HG03342 (cell line): ENCODE data around the gene B3GNT5.
A peak's percentile ranks its signal among the peaks of the same experiment; 100 is the strongest.

Experiments used
- ATAC-seq: cut with Tn5 transposase; IDR thresholded peaks from one replicate; pipeline ENCODE4 v1.9.1; 2021; ENCODE audit warnings: mild to moderate bottlenecking, moderate library complexity; ENCODE audit not compliant: unreplicated experiment

B3GNT5 gene

GRCh38 chr3:183287301-183287971 lies 34.4 kb downstream of the B3GNT5 start:
- no peak for ATAC-seq

GRCh38 chr3:183288117-183288516 lies 35.1 kb downstream of the B3GNT5 start:
- no peak for ATAC-seq

GRCh38 chr3:183290216-183290615 lies 37.2 kb downstream of the B3GNT5 start:
- no peak for ATAC-seq

- ATAC-seq = no peak
Measured at GRCh38 chr3:183291497-183292031, 38.5 kb downstream of the B3GNT5 start.

GRCh38 chr3:183293966-183294365 lies 40.9 kb downstream of the B3GNT5 start:
- ATAC-seq = no peak

GRCh38 chr3:183295211-183295610 lies 42.2 kb downstream of the B3GNT5 start:
- no peak for ATAC-seq

- ATAC-seq = no peak
Measured at GRCh38 chr3:183296944-183297343, 43.9 kb downstream of the B3GNT5 start.

GRCh38 chr3:183298701-183299153 lies 45.7 kb downstream of the B3GNT5 start:
- no peak for ATAC-seq

GRCh38 chr3:183299976-183300375 lies 46.9 kb downstream of the B3GNT5 start:
- no peak for ATAC-seq

GRCh38 chr3:183300996-183301562 lies 48.0 kb downstream of the B3GNT5 start:
- no peak for ATAC-seq

- ATAC-seq = no peak
Measured at GRCh38 chr3:183301937-183302580, 49.0 kb downstream of the B3GNT5 start.

GRCh38 chr3:183303690-183304089 lies 50.6 kb downstream of the B3GNT5 start:
- ATAC-seq = no peak

GRCh38 chr3:183306798-183307671 lies 54.0 kb downstream of the B3GNT5 start:
- ATAC-seq = peak; percentile 88

- ATAC-seq = no peak
Measured at GRCh38 chr3:183307749-183308148, 54.7 kb downstream of the B3GNT5 start.

GRCh38 chr3:183308751-183309150 lies 55.7 kb downstream of the B3GNT5 start:
- no peak for ATAC-seq

- no peak for ATAC-seq
Measured at GRCh38 chr3:183309276-183309675, 56.2 kb downstream of the B3GNT5 start.

- ATAC-seq = no peak
Measured at GRCh38 chr3:183310936-183311335, 57.9 kb downstream of the B3GNT5 start.

GRCh38 chr3:183312433-183312832 lies 59.4 kb downstream of the B3GNT5 start:
- ATAC-seq = no peak

GRCh38 chr3:183313351-183313750 lies 60.3 kb downstream of the B3GNT5 start:
- ATAC-seq = no peak

GRCh38 chr3:183313764-183314163 lies 60.7 kb downstream of the B3GNT5 start:
- ATAC-seq = no peak

GRCh38 chr3:183315739-183316138 lies 62.7 kb downstream of the B3GNT5 start:
- ATAC-seq = no peak
